Urinary bladder (tissue), 4 donors: ENCODE data around the gene DTNB. TPM values are rescaled to one million over a fixed set of nuclear protein-coding genes. Genes with fewer than 3 reads are reported as not detected.
A peak's percentile ranks its signal among the peaks of the same experiment; 100 is the strongest.

Experiments used
- DNase-seq: peaks from one replicate; pipeline ENCODE4 v3.0.0-alpha.2; 2015; ENCODE audit errors: extremely low spot score
- H3K27ac ChIP-seq: one replicate; pipeline ENCODE4 v1.5.1; 2013; ENCODE audit warnings: low read depth, mild to moderate bottlenecking, moderate library complexity
- H3K36me3 ChIP-seq: one replicate; pipeline ENCODE4 v1.6.1; 2013; ENCODE audit warnings: mild to moderate bottlenecking, moderate library complexity; ENCODE audit not compliant: insufficient read depth
- H3K4me1 ChIP-seq: one replicate; pipeline ENCODE4 v1.6.1; 2013; ENCODE audit warnings: mild to moderate bottlenecking, moderate library complexity; ENCODE audit not compliant: insufficient read depth
- H3K4me3 ChIP-seq: one replicate; pipeline ENCODE4 v1.5.1; 2013; ENCODE audit warnings: low read depth, low read length
- WGBS: extraction: QIAGEN DNeasy Blood & Tissue Kit; methylation state at CpG from one replicate; pipeline ENCODE4 v1.1.7; 2013; 5-methylcytosine and 5-hydroxymethylcytosine counted together
- polyA plus RNA-seq: library from polyadenylated mRNA; stranded (reverse); fragments of 200-250 nt; gene quantifications from one replicate; pipeline ENCODE4 v1.2.3, GENCODE V29; 2013
- total RNA-seq: library from RNA; depleted of rRNA; stranded (reverse); fragments of >200 nt; gene quantifications from one replicate; pipeline ENCODE4 v1.2.3, GENCODE V29; 2014
- donor health status: healthy with polysubstance abuse.
- donor health status: healthy.

The DTNB gene
- total and polyA plus RNA-seq, 2 donors = 5.4 to 14.0 TPM

DNA sequence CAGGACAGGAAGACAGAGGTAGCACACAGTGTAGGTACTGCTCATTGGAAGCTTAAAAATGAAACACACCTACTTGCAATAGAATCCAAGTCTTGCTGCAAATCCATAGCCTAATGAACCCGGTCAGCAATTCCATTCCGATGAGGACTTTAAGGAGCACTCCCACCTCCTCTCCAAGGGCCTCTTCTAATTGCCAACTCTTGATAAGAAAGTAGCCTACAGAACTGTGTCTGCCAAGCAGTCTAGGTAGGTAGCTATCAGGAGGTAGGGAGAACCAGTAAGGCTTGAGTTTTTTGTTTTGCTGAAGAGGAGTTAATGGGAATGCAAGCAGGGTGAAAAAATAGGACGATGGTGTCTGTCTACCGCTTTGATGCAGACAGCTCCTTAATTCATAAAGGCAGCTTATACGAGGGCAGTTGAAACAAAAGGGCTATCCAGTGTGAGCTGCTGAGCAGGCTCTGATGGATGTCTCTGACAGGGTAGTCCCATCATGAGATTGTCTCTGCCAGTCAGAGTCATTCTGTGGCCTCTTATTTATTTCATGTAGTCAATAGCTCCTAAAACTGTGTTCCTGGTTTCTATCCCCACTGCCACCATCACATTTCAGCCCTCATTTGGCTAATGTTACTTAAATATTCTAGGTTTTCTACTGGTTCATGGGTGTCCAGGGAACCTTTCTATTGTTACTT lies 176.0 kb downstream of the DTNB start:
- 93% methylated on average over 5 of the region's 5 CpGs for WGBS
- H3K36me3 ChIP-seq = no peaks in the 10 kb centered on the region
- DNase-seq = no peak
- no peak overlapping the region for H3K27ac ChIP-seq
- no peaks in the 10 kb centered on the region for H3K4me1 ChIP-seq
- H3K4me3 ChIP-seq = no peak overlapping the region

DNA sequence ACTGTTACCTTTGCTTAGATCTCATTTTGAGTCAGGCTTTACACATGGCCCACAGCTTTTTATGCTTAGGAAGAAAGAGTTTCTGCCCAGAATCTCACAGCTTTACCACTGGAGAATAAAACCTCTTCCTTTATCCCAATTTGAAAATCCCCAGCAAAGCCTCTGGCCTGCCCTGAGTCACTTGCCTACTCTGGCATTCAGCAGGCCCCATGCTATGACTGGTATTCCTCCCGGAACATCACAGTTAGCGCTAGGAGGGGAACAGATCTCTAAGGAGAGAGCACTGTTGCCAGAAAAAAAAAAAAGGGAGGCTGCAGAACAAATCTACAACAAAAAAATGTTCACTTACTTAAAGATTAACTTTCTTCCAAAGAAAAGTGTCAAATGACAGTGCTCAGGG lies 178.8 kb downstream of the DTNB start:
- H3K4me3 ChIP-seq = no peak overlapping the region
- DNase-seq = no peak
- WGBS = 75% methylated on average over 2 of the region's 2 CpGs
- no peaks in the 10 kb centered on the region for H3K4me1 ChIP-seq
- H3K27ac ChIP-seq = no peak overlapping the region
- no peaks in the 10 kb centered on the region for H3K36me3 ChIP-seq

DNA sequence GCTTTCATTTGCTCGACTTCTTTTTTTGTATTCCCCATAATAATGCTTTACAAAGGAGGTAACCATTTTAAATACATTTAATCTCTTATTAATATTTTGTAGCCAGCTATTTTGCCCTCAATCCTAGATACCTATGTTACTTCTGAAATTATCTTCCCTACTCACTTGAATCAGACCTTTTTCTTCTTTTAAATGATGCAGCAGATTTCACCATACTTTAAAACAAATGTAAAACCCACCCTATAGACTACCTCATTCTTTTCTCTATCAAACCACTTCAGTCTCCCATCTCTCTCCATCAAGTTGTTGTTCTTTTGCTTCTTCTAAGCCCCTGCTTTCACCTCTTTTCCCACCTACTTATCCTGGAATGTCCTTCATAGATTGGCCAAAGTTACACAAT lies 180.2 kb downstream of the DTNB start:
- 94% methylated on average over 1 of the region's 1 CpG for WGBS
- Histone ChIP-seq H3K4me3 (no peak overlapping the region), H3K27ac (no peak overlapping the region), H3K36me3 (no peaks in the 10 kb centered on the region), H3K4me1 (no peaks in the 10 kb centered on the region)
- DNase-seq = no peak

GRCh38 chr2:25492726-25493125 lies 180.7 kb downstream of the DTNB start:
- Histone ChIP-seq H3K27ac (no peak overlapping the region), H3K36me3 (no peaks in the 10 kb centered on the region), H3K4me1 (no peaks in the 10 kb centered on the region), H3K4me3 (no peak overlapping the region)
- DNase-seq = no peak
- 81% methylated on average over 3 of the region's 3 CpGs for WGBS

- 28% methylated on average over 6 of the region's 6 CpGs for WGBS
- DNase-seq = peak; percentile 57
- no peaks in the 10 kb centered on the region for H3K36me3 ChIP-seq
- no peaks in the 10 kb centered on the region for H3K4me1 ChIP-seq
- H3K4me3 ChIP-seq = no peak overlapping the region
- H3K27ac ChIP-seq = no peak overlapping the region
Observed at GRCh38 chr2:25491966-25492532, 181.3 kb downstream of the DTNB start.

- no peak overlapping the region for H3K4me3 ChIP-seq
- no peaks in the 10 kb centered on the region for H3K36me3 ChIP-seq
- DNase-seq = no peak
- 81% methylated on average over 6 of the region's 6 CpGs for WGBS
- H3K27ac ChIP-seq = no peak overlapping the region
- H3K4me1 ChIP-seq = no peaks in the 10 kb centered on the region
Observed at GRCh38 chr2:25491003-25491696, 182.2 kb downstream of the DTNB start.

- no peak for DNase-seq
- Histone ChIP-seq H3K36me3 (no peaks in the 10 kb centered on the region), H3K27ac (no peak overlapping the region), H3K4me3 (no peak overlapping the region), H3K4me1 (no peaks in the 10 kb centered on the region)
- 88% methylated on average over 3 of the region's 3 CpGs for WGBS
Observed at GRCh38 chr2:25490217-25490616, 183.2 kb downstream of the DTNB start.

DNA sequence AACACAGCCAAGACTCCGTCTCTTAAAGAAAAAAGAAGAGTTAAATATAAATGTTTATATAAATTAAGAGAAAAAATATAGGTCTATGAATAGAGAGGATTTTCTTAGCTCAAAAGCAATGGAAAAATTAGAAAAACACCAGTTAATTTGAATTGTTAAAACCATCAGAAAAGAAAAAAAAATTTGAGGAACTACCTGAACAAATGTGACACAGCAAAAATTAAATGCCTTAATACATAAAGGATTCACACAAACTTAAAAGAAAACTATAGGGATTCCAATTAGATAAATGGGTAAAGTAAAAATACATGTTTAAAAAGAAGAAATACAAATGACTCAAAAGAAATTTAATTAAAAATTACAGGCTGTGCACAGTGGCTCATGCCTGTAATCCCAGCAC lies 183.7 kb downstream of the DTNB start:
- H3K36me3 ChIP-seq = no peaks in the 10 kb centered on the region
- no peak for DNase-seq
- 98% methylated on average over 1 of the region's 1 CpG for WGBS
- no peak overlapping the region for H3K4me3 ChIP-seq
- no peaks in the 10 kb centered on the region for H3K4me1 ChIP-seq
- no peak overlapping the region for H3K27ac ChIP-seq

- 97% methylated on average over 2 of the region's 2 CpGs for WGBS
- no peak overlapping the region for H3K27ac ChIP-seq
- no peaks in the 10 kb centered on the region for H3K4me1 ChIP-seq
- no peak overlapping the region for H3K4me3 ChIP-seq
- no peaks in the 10 kb centered on the region for H3K36me3 ChIP-seq
- no peak for DNase-seq
Observed at GRCh38 chr2:25483607-25484266, 189.6 kb downstream of the DTNB start.

GRCh38 chr2:25482341-25482740 lies 191.0 kb downstream of the DTNB start:
- DNase-seq = no peak
- Histone ChIP-seq H3K4me3 (no peak overlapping the region), H3K36me3 (no peaks in the 10 kb centered on the region), H3K27ac (no peak overlapping the region), H3K4me1 (no peaks in the 10 kb centered on the region)
- WGBS = 78% methylated on average over 5 of the region's 5 CpGs

DNA sequence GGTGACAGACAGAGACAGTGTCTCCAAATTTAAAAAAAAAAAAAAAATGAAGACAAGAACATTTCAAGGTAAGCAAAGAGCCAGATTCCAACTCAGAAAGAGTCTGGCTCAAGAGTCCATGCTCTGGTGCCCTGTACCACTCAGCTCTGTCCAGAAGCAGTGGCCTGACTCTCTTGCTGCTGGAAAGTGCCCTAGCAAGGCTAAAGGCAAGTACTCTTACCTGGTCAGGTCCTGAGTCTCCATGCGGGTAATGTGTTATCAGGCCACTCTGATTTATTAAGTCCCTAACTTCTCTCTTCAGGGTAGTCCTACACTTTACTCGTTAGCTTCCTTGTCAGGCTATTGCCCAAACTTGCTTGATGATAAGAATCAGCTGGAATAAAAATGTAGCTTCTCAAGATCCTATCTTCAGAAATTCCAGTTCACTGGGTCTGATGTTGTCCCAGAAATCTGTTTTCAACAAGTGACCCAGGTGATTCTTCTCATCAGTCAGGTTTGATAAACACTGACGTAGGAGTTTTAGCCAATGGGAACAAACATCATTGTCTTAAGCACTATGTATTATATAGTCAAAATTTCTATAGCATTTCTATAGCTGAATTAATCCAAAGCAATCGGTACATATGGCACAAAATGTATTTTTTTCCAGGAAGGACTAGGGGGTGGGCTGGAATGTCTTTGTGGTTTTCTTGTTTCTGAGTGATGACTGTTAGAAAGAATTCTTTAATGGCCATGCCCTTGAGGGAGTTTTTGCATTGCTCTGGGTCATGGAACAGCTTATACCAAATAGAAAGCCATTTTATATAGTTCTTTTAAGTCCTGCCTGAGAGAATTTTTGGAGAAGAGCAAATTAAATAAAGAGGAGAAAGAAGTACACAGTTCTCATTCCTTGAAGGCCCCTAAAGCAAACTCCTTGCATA lies 191.7 kb downstream of the DTNB start:
- 61% methylated on average over 4 of the region's 4 CpGs for WGBS
- H3K4me3 ChIP-seq = no peak overlapping the region
- no peaks in the 10 kb centered on the region for H3K36me3 ChIP-seq
- no peaks in the 10 kb centered on the region for H3K4me1 ChIP-seq
- no peak for DNase-seq
- no peak overlapping the region for H3K27ac ChIP-seq

DNA sequence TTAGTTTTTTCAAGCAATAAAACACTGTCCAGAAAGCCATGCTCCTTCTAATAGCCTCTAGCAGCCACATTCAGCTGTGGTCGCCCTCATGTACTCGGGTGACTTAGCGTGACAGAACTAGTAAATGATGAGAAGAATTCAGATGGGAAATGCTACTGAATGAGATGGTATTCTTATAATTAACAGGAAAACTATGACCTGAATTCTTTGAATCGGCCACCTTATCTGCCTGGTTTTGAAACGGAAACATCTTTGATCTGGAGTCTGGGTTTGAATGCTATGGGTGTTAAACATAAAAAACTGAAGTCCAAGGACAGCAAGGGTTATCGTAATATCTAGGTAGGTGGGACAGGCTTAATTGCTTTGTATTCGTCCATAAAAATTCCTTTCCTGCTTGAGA lies 192.8 kb downstream of the DTNB start:
- Histone ChIP-seq H3K27ac (no peak overlapping the region), H3K4me1 (no peaks in the 10 kb centered on the region), H3K4me3 (no peak overlapping the region), H3K36me3 (no peaks in the 10 kb centered on the region)
- WGBS = 89% methylated on average over 7 of the region's 7 CpGs
- no peak for DNase-seq

DNA sequence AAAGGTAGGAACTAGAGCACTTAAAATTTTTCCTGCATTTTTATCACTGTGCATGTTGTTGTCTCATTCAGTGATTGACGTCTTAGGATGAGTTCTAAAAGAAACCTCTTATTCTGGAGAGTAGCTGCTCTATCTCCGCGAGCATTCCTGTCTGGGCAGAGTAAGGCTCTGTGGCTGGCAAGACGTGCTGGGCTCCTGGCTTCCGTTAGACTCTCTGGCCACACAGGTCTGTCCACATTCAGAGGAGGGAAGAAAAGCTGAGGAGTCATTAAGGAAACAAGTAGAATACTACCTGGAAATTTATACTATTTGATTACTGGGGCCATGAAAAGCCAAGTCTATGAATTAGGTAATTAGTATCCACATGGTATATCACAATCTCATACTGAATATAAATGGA lies 193.6 kb downstream of the DTNB start:
- DNase-seq = no peak
- 81% methylated on average over 5 of the region's 5 CpGs for WGBS
- no peak overlapping the region for H3K4me3 ChIP-seq
- no peak overlapping the region for H3K27ac ChIP-seq
- no peaks in the 10 kb centered on the region for H3K36me3 ChIP-seq
- no peaks in the 10 kb centered on the region for H3K4me1 ChIP-seq
